Glutamatergic neuron (in vitro differentiated cells): ENCODE data around the gene GNGT2. TPM values are rescaled to one million over a fixed set of nuclear protein-coding genes. Genes with fewer than 3 reads are reported as not detected.

ENCODE experiments used
- DNase-seq: peaks from one replicate; pipeline ENCODE4 v3.0.0; 2022
- H3K27ac Mint-ChIP-seq: one replicate; pipeline ENCODE4 v1.8.0; 2020; ENCODE audit warnings: mild to moderate bottlenecking, mixed read lengths, inconsistent platforms; ENCODE audit not compliant: unreplicated experiment
- H3K27me3 Mint-ChIP-seq: one replicate; pipeline ENCODE4 v1.8.0; 2020; ENCODE audit warnings: mild to moderate bottlenecking, moderate library complexity, mixed read lengths, inconsistent platforms; ENCODE audit not compliant: unreplicated experiment
- H3K36me3 Mint-ChIP-seq: one replicate; pipeline ENCODE4 v1.8.0; 2020; ENCODE audit warnings: mild to moderate bottlenecking, mixed read lengths, inconsistent platforms; ENCODE audit not compliant: unreplicated experiment
- H3K4me1 Mint-ChIP-seq: one replicate; pipeline ENCODE4 v1.8.0; 2020; ENCODE audit warnings: mild to moderate bottlenecking, low read depth, mixed read lengths, inconsistent platforms; ENCODE audit not compliant: unreplicated experiment
- H3K4me3 Mint-ChIP-seq: one replicate; pipeline ENCODE4 v1.8.0; 2020; ENCODE audit warnings: mild to moderate bottlenecking, mixed read lengths, inconsistent platforms; ENCODE audit not compliant: unreplicated experiment
- H3K9me3 Mint-ChIP-seq: one replicate; pipeline ENCODE4 v1.8.0; 2020; ENCODE audit warnings: mild to moderate bottlenecking, moderate library complexity, mixed read lengths, inconsistent platforms; ENCODE audit not compliant: unreplicated experiment
- total RNA-seq: library from RNA; stranded (reverse); fragmentation: NEBNext Ultra II Directional; extraction: Animal tissue kit (Norgen Biotek cat#: 25700); gene quantifications from one replicate; pipeline ENCODE4 v1.2.1, GENCODE V29; 2021; ENCODE audit not compliant: unreplicated experiment
- TF ChIP-seq, protein P1 (sequence below): fragments of 200-600 bp; sonication (generic); IDR thresholded peaks from one replicate; pipeline ENCODE4 v1.5.0; 2021; ENCODE audit not compliant: partially characterized antibody, unreplicated experiment

The GNGT2 gene
- total RNA-seq, 1 donor from 2014 or later: not detected

GRCh38 chr17:49235896-49236295 lies 25.5 kb upstream of the GNGT2 start:
- H3K9me3 Mint-ChIP-seq: no peaks in the 10 kb centered on the region
- H3K4me3 Mint-ChIP-seq: no peak overlapping the region
- no peaks in the 10 kb centered on the region for H3K36me3 Mint-ChIP-seq
- H3K4me1 Mint-ChIP-seq: no peaks in the 10 kb centered on the region
- H3K27me3 Mint-ChIP-seq: peaks cover 8% of the 10 kb centered on the region
- no peak overlapping the region for H3K27ac Mint-ChIP-seq
- TF ChIP-seq, protein P1, sequence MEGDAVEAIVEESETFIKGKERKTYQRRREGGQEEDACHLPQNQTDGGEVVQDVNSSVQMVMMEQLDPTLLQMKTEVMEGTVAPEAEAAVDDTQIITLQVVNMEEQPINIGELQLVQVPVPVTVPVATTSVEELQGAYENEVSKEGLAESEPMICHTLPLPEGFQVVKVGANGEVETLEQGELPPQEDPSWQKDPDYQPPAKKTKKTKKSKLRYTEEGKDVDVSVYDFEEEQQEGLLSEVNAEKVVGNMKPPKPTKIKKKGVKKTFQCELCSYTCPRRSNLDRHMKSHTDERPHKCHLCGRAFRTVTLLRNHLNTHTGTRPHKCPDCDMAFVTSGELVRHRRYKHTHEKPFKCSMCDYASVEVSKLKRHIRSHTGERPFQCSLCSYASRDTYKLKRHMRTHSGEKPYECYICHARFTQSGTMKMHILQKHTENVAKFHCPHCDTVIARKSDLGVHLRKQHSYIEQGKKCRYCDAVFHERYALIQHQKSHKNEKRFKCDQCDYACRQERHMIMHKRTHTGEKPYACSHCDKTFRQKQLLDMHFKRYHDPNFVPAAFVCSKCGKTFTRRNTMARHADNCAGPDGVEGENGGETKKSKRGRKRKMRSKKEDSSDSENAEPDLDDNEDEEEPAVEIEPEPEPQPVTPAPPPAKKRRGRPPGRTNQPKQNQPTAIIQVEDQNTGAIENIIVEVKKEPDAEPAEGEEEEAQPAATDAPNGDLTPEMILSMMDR: no peak
- DNase-seq: no peak

DNA sequence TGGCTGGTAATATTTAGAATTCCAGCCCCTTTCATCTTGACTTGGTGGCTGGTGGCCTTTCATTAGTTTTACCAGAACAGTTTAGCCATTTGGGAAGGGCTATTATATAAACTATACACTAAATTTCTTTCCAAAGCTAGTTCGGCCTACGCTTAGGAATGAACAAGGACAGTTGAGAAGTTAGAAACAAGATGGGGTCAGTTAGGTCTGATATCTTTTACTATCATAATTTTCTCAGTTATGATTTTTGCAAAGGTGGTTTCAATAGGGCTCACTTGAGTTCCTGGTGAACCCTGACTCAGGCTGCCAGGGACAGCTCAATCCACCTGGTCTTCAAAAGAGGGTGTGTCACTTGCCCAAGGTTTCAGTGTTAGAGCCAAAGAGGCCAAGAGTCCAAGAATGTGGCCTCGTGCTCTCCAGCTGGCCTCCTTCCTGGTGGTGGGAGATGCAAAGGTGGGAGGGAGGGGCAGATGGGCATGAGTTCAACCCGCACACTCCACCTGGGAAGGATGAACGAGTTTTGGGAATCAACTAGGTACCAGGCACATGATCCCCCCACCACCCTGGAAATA lies 24.2 kb upstream of the GNGT2 start:
- Mint-ChIP-seq H3K27me3 (peaks cover 8% of the 10 kb centered on the region), H3K4me3 (no peak overlapping the region), H3K4me1 (no peaks in the 10 kb centered on the region), H3K9me3 (no peaks in the 10 kb centered on the region), H3K36me3 (no peaks in the 10 kb centered on the region), H3K27ac (no peak overlapping the region)
- DNase-seq: no peak
- TF ChIP-seq, protein P1: no peak

- Mint-ChIP-seq H3K27me3 (peaks cover 9% of the 10 kb centered on the region), H3K4me1 (no peaks in the 10 kb centered on the region), H3K9me3 (no peaks in the 10 kb centered on the region), H3K27ac (no peak overlapping the region), H3K36me3 (no peaks in the 10 kb centered on the region), H3K4me3 (peak overlapping the region; percentile 85)
- no peak for DNase-seq
- TF ChIP-seq, protein P1: no peak
Measured at GRCh38 chr17:49231563-49231894, 21.2 kb upstream of the GNGT2 start.

DNA sequence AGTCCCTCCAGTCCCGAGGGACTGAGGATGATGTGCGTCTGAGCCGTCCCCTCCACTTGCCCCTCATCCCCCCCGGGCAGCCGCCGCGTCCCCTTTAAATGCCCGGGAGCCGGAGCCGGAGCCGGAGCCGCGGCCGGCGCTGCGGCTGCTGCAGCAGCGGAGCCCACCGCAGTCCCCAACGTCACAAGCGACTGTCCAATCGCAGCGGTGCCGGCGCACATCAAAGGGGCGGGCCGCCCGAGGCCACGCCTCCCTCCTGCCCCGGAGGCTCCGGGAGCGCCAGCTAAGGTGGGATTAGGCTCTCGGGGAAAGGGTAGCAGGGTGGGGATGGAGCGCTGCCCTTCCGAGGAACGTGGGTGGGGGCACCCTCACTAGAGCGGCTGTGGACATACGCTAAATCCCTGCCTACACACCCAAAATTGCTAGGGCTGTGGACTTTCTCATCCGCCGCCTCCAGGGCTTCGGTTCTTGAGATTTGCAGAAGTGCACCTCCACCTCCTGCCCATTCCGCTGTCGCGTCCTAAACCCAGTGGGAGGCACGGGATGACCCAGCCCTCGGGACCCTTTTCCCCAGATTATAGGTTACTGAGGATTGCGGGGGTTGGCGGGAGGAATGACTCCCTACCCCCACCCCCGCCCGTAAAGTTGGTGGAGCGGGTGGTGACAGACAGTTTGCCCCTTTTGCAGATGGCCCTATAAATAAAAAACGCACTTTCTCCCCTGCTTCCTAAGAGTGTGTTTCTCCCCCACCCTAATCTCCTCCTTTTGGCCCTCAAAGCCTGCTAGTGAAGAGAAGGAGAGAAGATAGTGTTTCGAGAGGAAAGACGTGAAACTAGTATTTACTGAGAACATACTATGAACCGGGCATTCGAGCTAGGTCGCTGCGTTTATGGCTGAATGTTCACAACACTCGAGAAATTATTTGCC lies 20.5 kb upstream of the GNGT2 start, which contains the start of gene PHOSPHO1:
TSS of gene PHOSPHO1 (minus strand) at position 152 of the 927 bp plus-strand sequence. CDS start 4,096 bp downstream, outside the sequence.
- Mint-ChIP-seq H3K27me3 (peaks cover 12% of the 10 kb centered on the region), H3K27ac (no peak within 1 kb of the TSS), H3K36me3 (no peaks in the 10 kb centered on the region), H3K4me1 (no peaks in the 10 kb centered on the region), H3K4me3 (peak within 1 kb of the TSS; percentile 85), H3K9me3 (no peaks in the 10 kb centered on the region)
- TF ChIP-seq, protein P1: no peak
- peak; percentile 93 for DNase-seq
